Measurements from ENCODE around the gene DNAJA3. TPM values are rescaled to one million over a fixed set of nuclear protein-coding genes. Genes with fewer than 3 reads are reported as not detected.

The DNAJA3 gene
- total and polyA plus RNA-seq, 2 donors (not counting 3 experiments of a cell fraction or from before 2014, with no cell fraction given), result 33.4 to 45.4 TPM

DNA sequence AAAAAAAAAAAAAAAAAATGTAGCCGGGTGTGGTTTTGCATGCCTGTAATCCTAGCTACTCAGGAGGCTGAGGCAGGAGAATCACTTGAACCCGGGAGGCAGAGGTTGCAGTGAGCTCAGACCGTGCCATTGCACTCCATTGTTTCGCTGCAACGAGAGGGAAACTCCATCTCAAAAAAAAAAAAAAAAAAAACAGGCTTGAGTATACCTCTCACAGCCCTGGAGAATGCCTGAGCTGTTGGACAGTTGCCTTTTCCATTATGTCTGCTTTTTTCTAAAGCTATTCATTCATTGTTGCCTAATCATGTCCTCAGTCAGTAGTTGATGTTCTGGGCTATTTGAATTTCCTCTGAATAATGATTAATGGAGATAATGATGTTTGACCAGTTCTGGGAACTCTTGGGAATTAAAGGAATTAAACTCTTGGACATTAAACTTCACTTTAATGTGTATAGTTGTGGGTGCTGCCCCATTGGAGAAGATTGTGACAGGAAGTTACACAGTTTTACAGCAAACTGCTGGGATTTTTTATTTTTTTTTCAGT lies 62.4 kb downstream of the DNAJA3 start:
- CTCF ChIA-PET, result interaction anchor here (1.2 to 2.7 kb wide), 4 partner anchors 11 to 98 kb away, joined by 4 to 31 read pairs (median 7); partner anchors contain the start of gene HMOX2
- H3K4me3 ChIP-seq (replicated peaks in 1 of 3; ENCODE audit: insufficient read depth in 1 of 3, low read depth in 1 of 3, low read length in 3 of 3), result no peak overlapping the region
- dilution Hi-C loops (cut with MboI; ENCODE audit: extremely low pct_ligation_motif_present, low sequenced_read_pairs) (no loop called here), intact Hi-C loops (cut with micrococcal nuclease) (no loop called here)
- peaks cover 15% of the 10 kb centered on the region for H3K4me1 ChIP-seq (ENCODE audit: control insufficient read depth, extremely low read depth, insufficient read depth, low read length)
- POLR2A ChIA-PET, result interaction anchor here (0.7 to 1.0 kb wide), 2 partner anchors 8 to 13 kb away, joined by 6 to 8 read pairs; no protein-coding TSS in a partner anchor
- no peaks in the 10 kb centered on the region for H4K20me1 ChIP-seq (replicated peaks; ENCODE audit: control insufficient read depth, extremely low read depth, insufficient read depth, low read length)
- H2AFZ ChIP-seq (ENCODE audit: low read depth, low read length), result no peak overlapping the region
- DNase-seq (ENCODE audit: low read depth, low spot score) (peak; percentile 76), FAIRE-seq (peak; percentile 55)
- H3K36me3 ChIP-seq (ENCODE audit: control insufficient read depth in 2 of 2, extremely low read depth in 1 of 2, insufficient read depth in 2 of 2, low read length in 2 of 2), result peaks cover 3 to 7% of the 10 kb centered on the region in 2 experiments
- BruUV-seq (replicated peaks), result no TSS peak
- TF ChIP-seq, protein P1, sequence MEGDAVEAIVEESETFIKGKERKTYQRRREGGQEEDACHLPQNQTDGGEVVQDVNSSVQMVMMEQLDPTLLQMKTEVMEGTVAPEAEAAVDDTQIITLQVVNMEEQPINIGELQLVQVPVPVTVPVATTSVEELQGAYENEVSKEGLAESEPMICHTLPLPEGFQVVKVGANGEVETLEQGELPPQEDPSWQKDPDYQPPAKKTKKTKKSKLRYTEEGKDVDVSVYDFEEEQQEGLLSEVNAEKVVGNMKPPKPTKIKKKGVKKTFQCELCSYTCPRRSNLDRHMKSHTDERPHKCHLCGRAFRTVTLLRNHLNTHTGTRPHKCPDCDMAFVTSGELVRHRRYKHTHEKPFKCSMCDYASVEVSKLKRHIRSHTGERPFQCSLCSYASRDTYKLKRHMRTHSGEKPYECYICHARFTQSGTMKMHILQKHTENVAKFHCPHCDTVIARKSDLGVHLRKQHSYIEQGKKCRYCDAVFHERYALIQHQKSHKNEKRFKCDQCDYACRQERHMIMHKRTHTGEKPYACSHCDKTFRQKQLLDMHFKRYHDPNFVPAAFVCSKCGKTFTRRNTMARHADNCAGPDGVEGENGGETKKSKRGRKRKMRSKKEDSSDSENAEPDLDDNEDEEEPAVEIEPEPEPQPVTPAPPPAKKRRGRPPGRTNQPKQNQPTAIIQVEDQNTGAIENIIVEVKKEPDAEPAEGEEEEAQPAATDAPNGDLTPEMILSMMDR (IDR thresholded peaks at IDR 0.05; ENCODE audit: extremely low read depth in 1 of 2, insufficient read depth in 1 of 2, low read depth in 1 of 2, low read length in 2 of 2), result no peak
- TF ChIP-seq POLR2AphosphoS5 (IDR thresholded peaks at IDR 0.05; ENCODE audit: insufficient read depth, low read depth, low read length), result no peak
- TF ChIP-seq GATA2 (IDR thresholded peaks at IDR 0.05; ENCODE audit: insufficient read depth, insufficient read length, low read depth, low read length), result no peak
- TF ChIP-seq EZH2 (IDR thresholded peaks at IDR 0.05; ENCODE audit: borderline replicate concordance, low read depth, low read length, severe bottlenecking), result no peak
- no peaks in the 10 kb centered on the region for H3K9me3 ChIP-seq (replicated peaks; ENCODE audit: control insufficient read depth, insufficient read depth, low read length)
- H3K4me2 ChIP-seq (ENCODE audit: insufficient read depth, low read length), result no peak overlapping the region
- H3K9ac ChIP-seq (replicated peaks; ENCODE audit: extremely low read depth, insufficient read depth, low read length), result no peak overlapping the region
- H3K27ac ChIP-seq (ENCODE audit: insufficient read depth, low read depth, low read length), result peak overlapping the region; percentile 21
- H3K27me3 ChIP-seq (ENCODE audit: control insufficient read depth in 2 of 2, insufficient read depth in 2 of 2, low read length in 2 of 2), result no peaks in the 10 kb centered on the region
- H3K9me1 ChIP-seq (replicated peaks; ENCODE audit: control insufficient read depth, extremely low read depth, insufficient read depth, low read length), result no peaks in the 10 kb centered on the region
- H3K79me2 ChIP-seq (ENCODE audit: control insufficient read depth, insufficient read depth, low read length), result peaks cover 23% of the 10 kb centered on the region

Data from endothelial cell of umbilical vein (primary cell).